ENCODE data around the gene MCIDAS.

The MCIDAS gene

DNA sequence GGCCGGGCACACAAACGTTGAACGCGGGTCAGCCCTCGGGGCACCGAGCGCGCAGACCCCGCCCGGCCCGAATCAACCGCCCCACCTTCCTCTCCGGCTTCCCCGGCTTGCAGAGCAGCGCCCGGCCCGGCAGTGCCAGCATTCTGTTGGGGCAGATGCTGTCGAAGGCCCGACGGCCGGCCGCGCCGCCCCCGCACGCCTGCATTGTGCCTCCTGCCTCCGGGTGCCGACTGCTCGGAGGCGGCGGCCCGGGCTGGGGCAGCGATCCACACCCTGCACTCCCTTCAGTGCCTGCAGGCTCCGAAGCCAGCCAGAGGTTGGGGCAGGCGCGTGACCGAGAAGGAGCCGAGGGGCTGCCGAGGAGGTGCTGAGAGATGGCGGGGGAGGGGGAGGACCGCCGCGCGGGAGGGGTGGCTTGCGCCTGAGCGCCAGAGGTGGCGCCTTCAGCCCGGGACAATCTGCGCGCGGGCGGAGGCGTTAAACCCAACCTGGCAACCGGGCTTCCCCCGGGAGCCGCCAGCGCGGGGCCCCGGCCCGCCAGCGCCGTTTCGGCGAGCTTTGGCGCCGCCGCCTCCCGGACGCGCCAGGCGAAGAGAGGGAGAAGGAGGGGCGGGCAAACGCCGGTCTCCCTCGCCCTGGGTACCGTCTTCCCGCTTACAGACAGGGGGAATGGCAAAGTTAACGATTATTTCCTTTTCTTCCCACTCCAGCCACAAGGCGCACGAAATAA, at the start of gene MCIDAS:
Gene MCIDAS, minus strand, starts transcription at position 382 of the 730 bp plus-strand sequence. Its CDS starts 177 bp downstream, at position 205.
- peak; percentile 20 to 57 for DNase-seq

DNA sequence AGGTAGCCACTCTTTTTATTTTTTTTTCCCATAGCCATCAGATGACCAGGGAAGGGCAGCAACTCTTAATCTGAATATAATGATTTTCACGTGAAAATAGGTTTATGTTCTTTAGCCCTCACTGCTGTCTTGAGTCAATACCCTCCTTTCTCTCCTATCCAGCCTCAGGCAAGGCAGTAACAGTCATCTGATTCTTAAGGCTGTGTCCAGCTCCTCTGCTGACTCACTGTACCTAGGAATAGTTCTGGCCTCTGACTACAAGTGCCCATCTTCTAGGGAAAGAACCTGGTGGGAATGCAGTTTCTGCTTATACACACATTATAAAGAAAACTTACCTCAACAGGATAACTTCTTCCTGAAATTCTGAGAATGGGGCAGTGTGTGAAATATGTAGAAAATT, 49.7 kb upstream of the MCIDAS start:
- DNase-seq, result no peak

DNA sequence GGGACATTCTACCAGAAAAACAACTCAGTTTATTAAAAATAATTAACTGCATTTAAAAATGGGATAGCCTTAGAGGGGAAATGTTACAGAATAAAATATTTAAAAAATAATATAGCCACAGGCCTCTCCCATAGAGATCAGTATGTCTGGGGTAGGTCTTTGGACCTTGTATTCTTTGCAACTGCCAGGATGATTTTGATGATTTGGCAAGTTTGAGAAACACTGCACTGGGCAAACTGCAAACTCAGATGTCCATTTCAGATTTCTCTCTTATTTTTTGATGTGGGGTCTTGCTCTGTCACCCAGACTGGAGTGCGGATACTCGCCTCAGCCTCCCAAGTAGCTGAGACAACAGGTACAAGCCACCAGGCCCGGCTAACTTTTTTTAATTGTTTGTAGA, 31.2 kb upstream of the MCIDAS start:
- DNase-seq, result no peak

DNA sequence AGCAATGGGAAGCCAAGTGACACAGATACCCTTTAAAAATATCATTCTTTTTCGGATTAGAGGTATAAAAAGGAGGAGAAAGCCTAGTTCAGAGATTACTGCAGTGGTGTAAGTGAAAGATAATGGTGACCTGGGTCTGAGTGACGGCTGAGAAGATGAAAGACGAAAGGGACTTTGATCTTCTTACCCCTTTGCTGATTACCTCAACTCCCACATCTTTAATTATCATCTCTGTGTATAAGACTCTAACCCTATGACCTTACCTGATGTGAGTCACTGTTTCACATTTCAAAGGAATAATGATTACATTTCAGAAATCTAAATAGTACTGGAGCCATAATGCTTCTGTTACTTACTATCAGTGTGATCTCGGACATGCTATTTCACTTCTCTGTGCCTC, 27.7 kb upstream of the MCIDAS start:
- no peak for DNase-seq

DNA sequence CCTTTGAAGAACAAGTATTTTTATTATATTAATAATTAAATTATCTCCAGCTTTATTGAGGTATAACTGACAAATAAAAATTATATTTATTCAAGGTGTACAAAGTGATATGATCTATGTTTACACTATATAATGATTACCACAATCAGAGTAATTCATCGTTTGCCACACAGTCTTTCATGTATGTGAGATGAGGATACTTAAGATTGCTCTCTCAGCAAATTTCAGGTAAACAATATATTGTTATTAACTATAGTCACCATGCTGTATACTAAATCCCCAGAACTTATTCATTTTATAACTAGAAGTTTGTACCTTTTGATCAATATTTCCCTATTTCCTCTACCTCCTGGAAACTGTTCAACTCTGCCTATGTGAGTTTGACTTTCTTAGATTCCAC, 22.9 kb upstream of the MCIDAS start:
- no peak for DNase-seq

- peak; percentile 1 to 4 for DNase-seq
These were observed 14.6 kb upstream of the MCIDAS start for GRCh38 chr5:55241746-55242145.

DNA sequence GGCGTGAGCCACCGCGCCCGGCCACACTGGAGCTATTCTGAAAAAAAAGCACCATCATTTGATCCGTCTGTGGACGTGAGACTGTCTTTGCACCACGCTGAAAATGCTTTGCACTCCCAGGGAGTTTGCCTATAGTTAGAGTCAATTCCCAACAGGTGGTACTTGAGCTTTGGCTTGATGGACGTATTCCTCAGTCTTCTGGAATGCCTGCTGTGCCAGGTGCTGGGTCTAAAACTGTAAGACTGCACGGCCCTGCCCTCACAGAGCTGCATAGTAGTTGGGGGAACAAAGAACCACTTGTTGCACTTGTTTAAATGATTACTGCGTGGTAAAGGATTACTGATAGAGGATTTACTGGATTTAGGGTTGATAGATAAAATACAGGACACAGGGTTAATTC, 9.7 kb upstream of the MCIDAS start:
- no peak for DNase-seq

- DNase-seq, result peak; percentile 21 to 22
These were observed 7.1 kb upstream of the MCIDAS start for GRCh38 chr5:55234121-55234700.

GRCh38 chr5:55232985-55233928, 6.1 kb upstream of the MCIDAS start, which contains the start of gene CCNO:
TSS of gene CCNO (minus strand) at chr5:55233608. CDS start at chr5:55233523, 85 bp downstream.
- peak; percentile 77 to 82 for DNase-seq

DNA sequence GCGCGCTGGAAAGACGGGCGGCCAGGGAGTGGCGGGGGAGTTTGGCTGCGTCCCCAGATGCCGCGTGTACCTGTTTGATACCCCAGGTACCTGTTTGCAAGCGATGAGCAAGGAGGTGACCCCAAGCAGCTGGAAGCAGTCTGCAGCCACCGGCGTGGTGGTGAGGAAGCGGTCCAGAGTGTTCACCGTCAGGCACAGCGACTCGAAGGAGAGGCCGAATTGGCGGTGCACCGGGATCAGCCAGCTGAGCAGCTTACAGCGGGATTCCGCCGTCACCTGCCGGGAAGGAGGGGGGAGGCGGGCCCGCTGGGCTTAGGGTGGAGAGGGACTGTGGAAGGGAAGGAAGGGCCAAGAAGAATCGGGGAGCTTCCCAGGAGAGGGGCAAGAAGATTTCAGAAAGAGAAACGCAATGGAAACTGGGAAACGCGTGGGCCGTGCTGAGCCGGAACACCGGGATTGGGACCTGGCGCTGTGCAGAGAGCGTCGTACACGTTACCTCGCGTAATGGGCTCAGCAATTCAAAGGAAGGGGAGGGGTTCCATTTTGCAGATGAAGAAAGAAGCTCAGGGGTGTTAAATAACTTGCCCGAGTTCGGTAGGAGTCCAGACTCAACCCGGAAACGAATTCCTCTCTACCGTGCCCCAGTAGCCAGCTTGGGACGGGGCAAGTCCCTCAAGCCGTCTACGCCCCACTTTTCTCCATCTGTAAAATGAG, 5.3 kb upstream of the MCIDAS start:
- DNase-seq, result peak in 1 of 2 experiments; percentile 36

GRCh38 chr5:55231919-55232270, 4.8 kb upstream of the MCIDAS start:
- no peak for DNase-seq

- DNase-seq, result no peak
These were observed 4.2 kb upstream of the MCIDAS start for GRCh38 chr5:55231029-55231918.

DNA sequence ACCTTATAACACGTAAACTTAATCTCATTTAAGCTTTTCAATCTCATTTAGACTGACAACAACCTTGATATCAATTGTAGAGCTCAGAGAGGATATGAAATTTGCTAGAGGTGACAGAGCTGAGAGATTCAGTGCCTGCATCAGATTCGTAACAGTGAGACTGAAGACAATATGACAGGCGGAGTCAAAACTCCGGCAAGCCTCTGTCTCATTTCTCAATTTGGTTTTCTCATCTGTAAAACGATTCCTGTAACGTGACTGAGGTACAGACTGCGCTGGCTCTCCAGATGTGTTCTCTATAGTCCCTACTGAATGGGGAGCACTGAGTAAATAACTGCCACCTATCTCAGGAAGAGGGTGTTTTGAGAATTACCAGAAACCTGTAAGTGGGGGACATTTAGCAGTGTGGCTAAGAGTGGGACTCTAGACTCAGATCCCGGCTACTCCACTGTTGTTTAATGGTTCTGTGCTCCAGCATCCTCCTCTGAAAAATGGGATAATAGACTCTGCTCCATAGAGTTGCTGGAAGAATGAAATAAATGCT, 3.0 kb upstream of the MCIDAS start:
- no peak for DNase-seq

DNA sequence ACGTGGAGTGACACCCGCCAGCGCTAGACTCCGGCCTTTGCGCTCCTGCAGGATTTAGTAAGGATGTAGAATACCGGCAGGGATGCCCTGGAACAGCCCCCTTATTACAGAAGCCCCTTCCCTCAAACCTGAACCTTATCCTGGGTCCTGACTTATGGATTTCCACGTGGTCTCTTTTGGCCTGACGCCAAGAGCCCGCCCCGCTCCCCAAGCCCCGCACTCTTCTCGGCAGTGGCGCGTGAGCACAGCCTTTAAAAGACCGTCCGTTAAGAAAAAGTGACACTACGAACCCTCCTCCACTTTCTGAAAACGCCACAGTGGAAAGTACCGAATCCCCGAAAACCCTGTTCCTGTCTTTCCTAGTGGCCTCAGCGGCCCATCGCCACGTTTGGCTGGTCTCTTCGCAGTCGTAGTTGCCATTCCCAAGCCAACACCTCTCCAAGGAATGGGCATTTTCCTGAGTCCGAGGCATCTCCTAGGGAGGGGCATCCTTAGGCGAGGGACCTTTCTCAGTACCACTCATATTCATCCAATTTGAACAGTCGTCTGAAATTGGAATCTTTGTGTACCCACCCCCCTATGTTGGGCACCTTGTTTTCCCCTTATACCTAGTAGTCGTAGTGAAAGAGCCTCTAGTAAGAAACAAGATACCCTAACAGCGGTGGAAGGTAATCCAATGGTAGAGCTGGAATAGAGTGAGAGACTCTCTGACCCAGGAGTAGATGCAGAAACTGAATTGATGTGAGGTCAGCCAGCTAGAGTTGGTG, 732 bp upstream of the MCIDAS start:
- DNase-seq, result peak in 1 of 2 experiments; percentile 26

GRCh38 chr5:55226027-55226933, 835 bp downstream of the MCIDAS start:
- DNase-seq, result peak; percentile 82 to 87

DNA sequence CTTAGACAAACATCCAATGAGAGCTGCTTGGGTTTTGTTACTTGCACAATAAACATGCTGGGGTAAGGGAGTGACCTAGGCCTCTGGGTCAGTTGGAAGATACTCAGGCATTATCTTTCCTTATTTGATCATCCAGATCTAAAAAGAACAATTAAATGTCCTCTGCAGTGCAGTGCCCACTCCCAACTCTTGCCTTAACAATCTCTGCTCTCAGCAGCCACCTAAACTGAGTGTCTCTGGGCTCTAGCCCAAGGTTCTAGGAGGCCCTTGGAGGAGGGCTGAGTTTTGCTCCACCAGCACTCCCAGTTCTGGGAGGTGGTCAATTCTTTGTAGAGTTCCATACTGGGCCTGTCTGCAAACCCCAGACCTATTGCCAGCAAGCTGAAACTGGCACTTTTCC, 1.8 kb downstream of the MCIDAS start:
- DNase-seq, result no peak

- DNase-seq, result no peak
These were observed 3.3 kb downstream of the MCIDAS start for GRCh38 chr5:55223812-55224240.

DNA sequence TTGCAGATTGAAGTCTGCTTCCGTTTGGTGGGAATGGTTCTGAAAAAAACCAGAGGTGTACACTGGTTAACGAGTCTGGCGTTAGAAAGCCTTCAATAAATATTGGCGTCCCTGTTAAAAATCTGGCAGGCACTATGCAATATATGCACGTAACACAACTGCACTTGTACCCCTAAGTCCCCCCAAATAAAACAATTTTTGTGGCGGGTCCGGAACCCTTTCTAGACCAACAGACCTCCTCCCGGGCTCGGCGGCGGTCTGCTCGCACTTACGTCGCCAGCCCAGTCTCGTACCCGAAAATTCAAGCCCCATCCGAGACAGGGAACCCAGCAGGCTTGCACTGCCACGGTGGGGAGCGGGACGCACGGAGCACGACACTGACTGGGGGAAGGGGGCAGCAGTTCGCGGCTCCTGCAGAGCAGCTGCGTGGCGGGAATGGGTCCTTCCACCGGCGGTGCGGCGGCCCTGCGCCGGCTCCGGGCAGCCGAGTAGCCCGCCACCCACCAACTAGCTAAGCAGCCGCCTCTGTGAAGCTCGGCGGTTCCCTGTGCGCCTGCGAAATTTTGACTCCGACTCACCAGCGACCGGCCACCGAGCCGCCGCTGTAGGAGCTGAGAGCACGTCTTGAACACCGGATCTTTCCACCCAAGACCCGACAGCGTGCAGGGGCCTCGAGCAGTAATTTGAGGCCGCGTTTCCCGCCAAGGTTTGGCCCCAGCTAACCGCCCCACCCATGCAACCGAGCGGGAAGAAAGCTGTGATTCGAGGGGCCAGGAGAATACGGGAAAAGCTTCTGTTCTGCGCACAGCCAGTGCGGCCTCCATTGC, 3.9 kb downstream of the MCIDAS start:
- no peak for DNase-seq
